Omental fat pad (tissue), 4 donors: ENCODE results near the gene DDX5. TPM values are rescaled to one million over a fixed set of nuclear protein-coding genes. Genes with fewer than 3 reads are reported as not detected.
A peak's percentile ranks its signal among the peaks of the same experiment; 100 is the strongest.
"Not testable (repeated sequence)": the region's sequence is repeated elsewhere in the genome, so short reads cannot be mapped to it uniquely, and the experiment has no call there.

Source experiments
- ATAC-seq: fragments of 150-250 bp; one replicate; pipeline ENCODE4 v1.9.1; 2016; ENCODE audit warnings: mild to moderate bottlenecking, moderate library complexity; ENCODE audit not compliant: low FRiP score
- DNase-seq: peaks from one replicate; pipeline ENCODE4 v3.0.0-alpha.2; 2019; ENCODE audit warnings: low spot score
- CTCF ChIP-seq, 3 donors: fragments of 450-650 bp; IDR thresholded peaks; one replicate each; pipeline ENCODE4 v1.5.1; 2016 to 2017; ENCODE audit warnings: antibody characterized with exemption in 3 of 3, mild to moderate bottlenecking in 3 of 3, moderate library complexity in 2 of 3
- total RNA-seq, 4 donors: library from RNA; depleted of rRNA; stranded (reverse); fragments of >200 nt; gene quantifications; one replicate each; pipeline ENCODE4 v1.1.0, GENCODE V29; 2016

Gene DDX5
- total RNA-seq, 4 donors from 2014 or later: 584 to 997 (median 913) TPM

- DNase-seq: no peak
- no peak for ATAC-seq
- TF ChIP-seq CTCF (IDR thresholded peaks at IDR 0.05): no peak
Observed at GRCh38 chr17:64500487-64500859, 5.6 kb downstream of the DDX5 start.

GRCh38 chr17:64499805-64500486 is 6.1 kb downstream of the DDX5 start:
- no peak for ATAC-seq
- no peak for TF ChIP-seq CTCF (IDR thresholded peaks at IDR 0.05)
- no peak for DNase-seq

GRCh38 chr17:64498308-64499203 is 7.5 kb downstream of the DDX5 start:
- ATAC-seq: no peak
- DNase-seq: no peak
- no peak for TF ChIP-seq CTCF (IDR thresholded peaks at IDR 0.05)

- ATAC-seq: no peak
- no peak for DNase-seq
Observed at GRCh38 chr17:64497565-64498035, 8.5 kb downstream of the DDX5 start.

GRCh38 chr17:64496786-64497564 is 9.1 kb downstream of the DDX5 start, which contains the start of gene POLG2:
POLG2 (minus strand) TSS chr17:64497054; CDS start chr17:64496968, 86 bp downstream.
- peak; percentile 82 for DNase-seq
- ATAC-seq: peak; percentile 92
- TF ChIP-seq CTCF (IDR thresholded peaks at IDR 0.05): no peak

More at GRCh38 chr17:64497565-64498035, 8.5 kb downstream of the DDX5 start:
- TF ChIP-seq CTCF (IDR thresholded peaks at IDR 0.05): no peak

- no peak for TF ChIP-seq CTCF (IDR thresholded peaks at IDR 0.05)
- DNase-seq (no peak), ATAC-seq (no peak)
Observed at GRCh38 chr17:64496348-64496785, 9.7 kb downstream of the DDX5 start.

- not testable (repeated sequence) for DNase-seq, ATAC-seq
Observed at GRCh38 chr17:64495300-64495699, 10.8 kb downstream of the DDX5 start.
